AG08395 (cell line): Measurements from ENCODE around the gene HAP1.

Experiments used
- DNase-seq: peaks from one replicate; pipeline ENCODE4 v3.0.0; 2012; ENCODE audit warnings: mixed read lengths, low spot score

The HAP1 gene

GRCh38 chr17:41763327-41763726 lies 28.9 kb upstream of the HAP1 start:
- DNase-seq, result no peak

- DNase-seq, result no peak
Measured at GRCh38 chr17:41762841-41763240, 28.4 kb upstream of the HAP1 start.

GRCh38 chr17:41762391-41762790 lies 27.9 kb upstream of the HAP1 start:
- DNase-seq, result no peak

GRCh38 chr17:41760878-41761277 lies 26.4 kb upstream of the HAP1 start:
- no peak for DNase-seq

GRCh38 chr17:41758601-41759000 lies 24.2 kb upstream of the HAP1 start:
- no peak for DNase-seq

- DNase-seq, result no peak
Measured at GRCh38 chr17:41754066-41754465, 19.6 kb upstream of the HAP1 start.

- no peak for DNase-seq
Measured at GRCh38 chr17:41751288-41751687, 16.8 kb upstream of the HAP1 start.

GRCh38 chr17:41750862-41751261 lies 16.4 kb upstream of the HAP1 start:
- no peak for DNase-seq

- DNase-seq, result no peak
Measured at GRCh38 chr17:41748275-41748674, 13.8 kb upstream of the HAP1 start.

GRCh38 chr17:41741709-41742108 lies 7.3 kb upstream of the HAP1 start:
- DNase-seq, result no peak

GRCh38 chr17:41740506-41740905 lies 6.1 kb upstream of the HAP1 start:
- no peak for DNase-seq

GRCh38 chr17:41739661-41740352 lies 5.4 kb upstream of the HAP1 start:
- peak; percentile 53 for DNase-seq

- DNase-seq, result no peak
Measured at GRCh38 chr17:41738801-41739112, 4.3 kb upstream of the HAP1 start.

GRCh38 chr17:41738077-41738800 lies 3.8 kb upstream of the HAP1 start:
- DNase-seq, result peak; percentile 89

- DNase-seq, result no peak
Measured at GRCh38 chr17:41737680-41738023, 3.2 kb upstream of the HAP1 start.

GRCh38 chr17:41736983-41737679 lies 2.7 kb upstream of the HAP1 start:
- DNase-seq, result no peak

- no peak for DNase-seq
Measured at GRCh38 chr17:41735744-41736143, 1.3 kb upstream of the HAP1 start.

GRCh38 chr17:41734949-41735313 lies 488 bp upstream of the HAP1 start:
- no peak for DNase-seq

- DNase-seq, result no peak
Measured at GRCh38 chr17:41733348-41734138, 900 bp downstream of the HAP1 start.

- DNase-seq, result no peak
Measured at GRCh38 chr17:41731836-41732235, 2.6 kb downstream of the HAP1 start.

GRCh38 chr17:41730479-41730878 lies 4.0 kb downstream of the HAP1 start:
- no peak for DNase-seq

- DNase-seq, result no peak
Measured at GRCh38 chr17:41728056-41728455, 6.4 kb downstream of the HAP1 start.

GRCh38 chr17:41725134-41725533 lies 9.3 kb downstream of the HAP1 start:
- DNase-seq, result no peak
